Stomach (tissue), 9 donors: Measurements from ENCODE around the gene PTPMT1. TPM values are rescaled to one million over a fixed set of nuclear protein-coding genes. Genes with fewer than 3 reads are reported as not detected.

Experiments
- DNase-seq, 2 donors: peaks; one replicate each; pipeline versions ENCODE4 v3.0.0 to v3.0.0-alpha.2; 2013 to 2019
- H3K27ac ChIP-seq, 5 donors: fragments of 200-600 bp in 4 of 5; sonication (generic) in 4 of 5; one replicate each; pipeline ENCODE4 v1.5.1; 2013 to 2019; ENCODE audit warnings: mild to moderate bottlenecking in 1 of 5, moderate library complexity in 1 of 5
- H3K27me3 ChIP-seq, 3 donors: fragments of 200-600 bp; sonication (generic); one replicate each; pipeline ENCODE4 v1.5.1; 2017 to 2019; ENCODE audit warnings: mixed run types in 1 of 3
- H3K36me3 ChIP-seq, 4 donors: fragments of 200-600 bp; sonication (generic); 1 replicate in 3 of 4; 2 replicates in 1 of 4; pipeline ENCODE4 v1.5.1; 2016 to 2019
- H3K4me1 ChIP-seq, 4 donors: fragments of 200-600 bp; sonication (generic); one replicate each; pipeline ENCODE4 v1.5.1; 2016 to 2019
- H3K4me3 ChIP-seq, 4 donors: fragments of 200-600 bp; sonication (generic) in 3 of 4; one replicate each; pipeline ENCODE4 v1.5.1; 2016 to 2019; ENCODE audit warnings: mild to moderate bottlenecking in 1 of 4
- H3K9me3 ChIP-seq, 4 donors: fragments of 200-600 bp; sonication (generic); one replicate each; pipeline ENCODE4 v1.5.1; 2016 to 2019
- CTCF ChIP-seq, 7 experiments: fragments of 450-650 bp in 4 of 7; fragments of 200-600 bp in 3 of 7; sonication (generic) in 3 of 7; IDR thresholded peaks; one replicate each; pipeline ENCODE4 v1.5.1; 2016 to 2019; ENCODE audit warnings: antibody characterized with exemption in 7 of 7, control low read depth in 2 of 7, mild to moderate bottlenecking in 1 of 7
- EP300 ChIP-seq: sonication (generic); formaldehyde crosslinking; IDR thresholded peaks from one replicate; pipeline ENCODE4 v1.6.1; 2017; ENCODE audit warnings: antibody characterized with exemption
- POLR2A ChIP-seq, 4 donors: fragments of 450-650 bp; IDR thresholded peaks; one replicate each; pipeline ENCODE4 v1.6.1; 2016; ENCODE audit warnings: antibody characterized with exemption in 4 of 4, control low read depth in 2 of 4, mild to moderate bottlenecking in 1 of 4, moderate library complexity in 1 of 4
- POLR2AphosphoS5 ChIP-seq, 3 donors: sonication (generic); formaldehyde crosslinking; IDR thresholded peaks; one replicate each; pipeline ENCODE4 v1.6.1; 2016; ENCODE audit warnings: antibody characterized with exemption in 3 of 3
- WGBS, 5 donors: extraction: QIAGEN DNeasy Blood & Tissue Kit in 3 of 5; methylation state at CpG; one replicate each; pipeline versions ENCODE4 v1.1.5 to v1.1.7; 2013 to 2018; 5-methylcytosine and 5-hydroxymethylcytosine counted together
- intact Hi-C: fragments of 100-400 bp; cut with DNase I; formaldehyde crosslinking; loops from one replicate; pipeline ENCODE4 v1.15.1; 2023; ENCODE audit warnings: low total_unique reads
- polyA plus RNA-seq, 3 donors: library from polyadenylated mRNA; stranded (reverse); fragments of 200-250 nt; gene quantifications; one replicate each; pipeline ENCODE4 v1.2.3, GENCODE V29; 2013
- total RNA-seq, 5 donors: library from RNA; depleted of rRNA; stranded (reverse); fragments of >200 nt; gene quantifications; one replicate each; pipeline versions ENCODE4 v1.1.0 to v1.2.3, GENCODE V29; 2014 to 2016
- donor health status: healthy with polysubstance abuse.
- donor health status: Bipolar disorder and iron deficiency.
- donor health status: healthy.

The PTPMT1 gene
- total and polyA plus RNA-seq, 8 donors = 36.4 to 126 (median 58.8) TPM

GRCh38 chr11:47599902-47600301, 34.5 kb downstream of the PTPMT1 start:
- no peaks in the 10 kb centered on the region for H3K4me1 ChIP-seq
- 65 to 81% (median 80%) methylated on average over 4 of the region's 4 CpGs for WGBS, 5 donors
- intact Hi-C loops = no loop called here
- no peaks in the 10 kb centered on the region for H3K9me3 ChIP-seq
- TF ChIP-seq CTCF (IDR thresholded peaks at IDR 0.05) = no peak
- no peak for TF ChIP-seq POLR2A (IDR thresholded peaks at IDR 0.05)
- TF ChIP-seq EP300 = no peak
- TF ChIP-seq POLR2AphosphoS5 (IDR thresholded peaks at IDR 0.05) = no peak
- no peak overlapping the region for H3K27ac ChIP-seq
- no peaks in the 10 kb centered on the region for H3K36me3 ChIP-seq
- H3K27me3 ChIP-seq = peaks cover 0 to 14% (median 4%) of the 10 kb centered on the region in 3 donors
- H3K4me3 ChIP-seq = no peak overlapping the region
- no peak for DNase-seq

DNA sequence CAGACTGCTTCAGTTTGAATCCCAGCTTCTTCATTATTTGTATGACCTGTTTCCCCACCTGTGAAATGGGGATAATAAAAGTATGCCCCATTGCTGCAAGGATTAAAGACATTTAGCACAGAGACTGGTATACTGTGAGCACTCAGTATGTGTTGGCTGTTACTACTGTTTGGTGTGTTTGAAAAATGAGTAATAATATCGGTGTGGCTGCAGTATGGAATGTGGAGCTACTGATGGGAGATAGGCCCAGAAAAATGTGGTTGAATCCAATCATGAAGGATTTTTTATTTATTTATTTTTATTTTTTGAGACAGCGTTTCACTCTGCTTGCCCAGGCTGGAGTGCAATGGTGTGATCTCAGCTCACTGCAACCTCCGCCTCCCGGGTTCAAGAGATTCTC, 37.9 kb downstream of the PTPMT1 start:
- no peak overlapping the region for H3K4me3 ChIP-seq
- no peaks in the 10 kb centered on the region for H3K27me3 ChIP-seq
- H3K36me3 ChIP-seq = no peaks in the 10 kb centered on the region
- peaks cover 0 to 14% (median 3%) of the 10 kb centered on the region in 4 donors for H3K4me1 ChIP-seq
- DNase-seq = no peak
- no peak overlapping the region for H3K27ac ChIP-seq
- intact Hi-C loops = no loop called here
- H3K9me3 ChIP-seq = no peaks in the 10 kb centered on the region
- 75 to 92% (median 87%) methylated on average over 4 of the region's 4 CpGs for WGBS, 5 donors
- TF ChIP-seq POLR2A (IDR thresholded peaks at IDR 0.05) (no peak), CTCF (IDR thresholded peaks at IDR 0.05) (no peak), EP300 (no peak), POLR2AphosphoS5 (IDR thresholded peaks at IDR 0.05) (no peak)

DNA sequence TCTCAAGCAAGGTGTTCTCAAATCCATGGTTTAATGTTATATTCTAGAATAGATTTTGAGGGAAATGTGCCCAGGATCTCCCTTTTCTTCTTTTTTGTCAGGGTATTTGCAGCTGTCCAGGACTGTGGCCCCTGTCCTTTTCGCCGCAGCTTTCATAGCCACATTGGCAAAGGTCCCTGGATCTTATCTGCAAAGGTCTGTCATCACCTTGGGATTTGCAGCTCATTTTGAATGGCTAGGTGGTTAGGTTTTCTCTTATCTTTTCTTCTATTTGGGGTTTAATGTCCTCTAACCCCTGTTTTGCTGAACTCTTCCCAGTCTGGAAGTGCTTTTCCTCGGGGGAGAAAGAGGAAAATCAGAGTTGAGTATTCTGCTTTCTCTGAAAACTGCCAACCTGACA, 40.5 kb downstream of the PTPMT1 start:
- no peak for TF ChIP-seq EP300
- no peak overlapping the region for H3K4me3 ChIP-seq
- H3K27me3 ChIP-seq = no peaks in the 10 kb centered on the region
- H3K9me3 ChIP-seq = no peaks in the 10 kb centered on the region
- 68 to 90% (median 78%) methylated on average over 3 of the region's 3 CpGs for WGBS, 5 donors
- no peak overlapping the region for H3K27ac ChIP-seq
- intact Hi-C loops = no loop called here
- peaks cover 0 to 13% (median 5%) of the 10 kb centered on the region in 4 donors for H3K36me3 ChIP-seq
- no peak for DNase-seq
- peaks cover 0 to 14% (median 3%) of the 10 kb centered on the region in 4 donors for H3K4me1 ChIP-seq

DNA sequence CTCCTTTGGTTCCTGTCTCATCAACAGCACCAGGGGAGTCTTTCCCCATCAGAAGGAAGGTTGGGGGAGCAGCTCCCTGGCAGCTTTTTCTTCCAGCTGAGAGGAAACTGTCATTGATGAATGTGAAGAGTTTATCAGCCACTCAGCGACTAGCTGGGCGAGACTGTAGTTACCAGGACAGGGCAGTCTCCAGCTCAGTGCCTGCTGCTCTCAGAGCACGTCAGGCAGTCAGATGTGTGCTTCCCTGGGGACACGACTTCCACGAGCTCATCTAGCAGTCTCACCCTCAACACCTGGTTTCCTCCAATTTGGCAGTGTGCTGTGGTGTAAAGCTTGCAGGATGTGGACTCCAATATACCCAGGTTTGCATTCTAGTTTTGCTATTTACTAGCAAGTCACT, 41.3 kb downstream of the PTPMT1 start:
- H3K27ac ChIP-seq = no peak overlapping the region
- WGBS, 5 donors = 47 to 70% (median 60%) methylated on average over 5 of the region's 5 CpGs
- peaks cover 0 to 21% (median 8%) of the 10 kb centered on the region in 4 donors for H3K36me3 ChIP-seq
- intact Hi-C loops = no loop called here
- no peaks in the 10 kb centered on the region for H3K27me3 ChIP-seq
- no peak for TF ChIP-seq EP300
- no peak for TF ChIP-seq POLR2A (IDR thresholded peaks at IDR 0.05)
- TF ChIP-seq CTCF (IDR thresholded peaks at IDR 0.05) = no peak
- TF ChIP-seq POLR2AphosphoS5 (IDR thresholded peaks at IDR 0.05) = no peak
- no peak overlapping the region for H3K4me3 ChIP-seq
- no peaks in the 10 kb centered on the region for H3K9me3 ChIP-seq
- peaks cover 0 to 14% (median 3%) of the 10 kb centered on the region in 4 donors for H3K4me1 ChIP-seq
- no peak for DNase-seq

DNA sequence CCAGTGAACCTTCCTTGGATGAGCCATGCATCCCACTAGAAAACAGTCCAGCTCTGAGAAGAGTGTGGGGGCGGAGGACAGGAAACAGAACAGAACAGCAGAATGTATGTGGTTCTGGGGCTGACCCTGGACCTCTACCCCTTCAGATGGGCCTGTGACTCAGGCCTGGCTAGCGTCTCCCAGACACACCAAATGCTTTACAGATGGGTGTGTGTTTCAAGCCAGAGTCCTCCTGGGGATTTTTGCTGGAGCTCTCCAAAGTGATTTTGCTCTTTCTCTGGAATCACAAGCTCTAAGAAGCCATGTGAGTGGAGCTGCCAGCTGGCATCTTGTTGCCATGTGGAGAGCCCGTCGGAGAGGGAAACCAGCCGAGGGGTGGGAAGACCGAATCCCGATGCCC, 42.0 kb downstream of the PTPMT1 start:
- H3K9me3 ChIP-seq = no peaks in the 10 kb centered on the region
- peak in 1 of 2 donors; percentile 77 for DNase-seq
- intact Hi-C loops = no loop called here
- TF ChIP-seq POLR2AphosphoS5 (IDR thresholded peaks at IDR 0.05) (peak in 1 of 3 donors; percentile 30), POLR2A (IDR thresholded peaks at IDR 0.05) (no peak), CTCF (IDR thresholded peaks at IDR 0.05) (no peak), EP300 (no peak)
- H3K4me3 ChIP-seq = no peak overlapping the region
- peaks cover 0 to 22% (median 8%) of the 10 kb centered on the region in 4 donors for H3K36me3 ChIP-seq
- H3K27ac ChIP-seq = no peak overlapping the region
- H3K4me1 ChIP-seq = peaks cover 0 to 14% (median 3%) of the 10 kb centered on the region in 4 donors
- WGBS, 5 donors = 55 to 86% (median 80%) methylated on average over 7 of the region's 7 CpGs
- H3K27me3 ChIP-seq = no peaks in the 10 kb centered on the region
